WTC11 (cell line): ENCODE results near the gene LETM1.

ENCODE experiments used
- CDX4 ChIP-seq: fragments of 250-450 bp; sonication (Bioruptor Pico); IDR thresholded peaks from 2 replicates; pipeline ENCODE4 v1.9.0; 2021; ENCODE audit warnings: moderate library complexity, mild to moderate bottlenecking, inconsistent platforms, borderline replicate concordance
- CREM ChIP-seq: sonication (generic); formaldehyde crosslinking; IDR thresholded peaks from 2 replicates; pipeline ENCODE4 v1.8.1; 2022; ENCODE audit warnings: mild to moderate bottlenecking, missing genetic modification reagents, moderate library complexity
- ELF4 ChIP-seq: sonication (generic); formaldehyde crosslinking; IDR thresholded peaks from 2 replicates; pipeline ENCODE4 v1.8.1; 2022; ENCODE audit warnings: low read depth, mild to moderate bottlenecking, moderate library complexity, missing genetic modification reagents
- ETV6 ChIP-seq: sonication (generic); formaldehyde crosslinking; IDR thresholded peaks from 2 replicates; pipeline ENCODE4 v1.8.1; 2022; ENCODE audit warnings: mild to moderate bottlenecking, missing genetic modification reagents
- PREB ChIP-seq: sonication (generic); formaldehyde crosslinking; IDR thresholded peaks from 2 replicates; pipeline ENCODE4 v1.8.1; 2022; ENCODE audit warnings: mild to moderate bottlenecking, missing genetic modification reagents, moderate library complexity, borderline replicate concordance
- RELA ChIP-seq: sonication (generic); formaldehyde crosslinking; IDR thresholded peaks from 2 replicates; pipeline ENCODE4 v1.8.1; 2022; ENCODE audit warnings: missing genetic modification reagents, mild to moderate bottlenecking, borderline replicate concordance
- ZNF121 ChIP-seq: sonication (generic); formaldehyde crosslinking; IDR thresholded peaks from 2 replicates; pipeline ENCODE4 v1.8.0; 2023; ENCODE audit warnings: missing genetic modification reagents
- TF ChIP-seq, protein P1 (sequence below): fragments of 200-600 bp; IDR thresholded peaks from 2 replicates; pipeline ENCODE4 v1.8.0; 2022; ENCODE audit warnings: antibody characterized with exemption
- TF ChIP-seq, protein P2 (sequence below): sonication (generic); formaldehyde crosslinking; conservative IDR thresholded peaks from 2 replicates; pipeline ENCODE4 v1.8.1; 2022; ENCODE audit warnings: mild to moderate bottlenecking, missing genetic modification reagents
- TF ChIP-seq, protein P3 (sequence below): sonication (generic); formaldehyde crosslinking; IDR thresholded peaks from 2 replicates; pipeline ENCODE4 v1.8.0; 2022; ENCODE audit warnings: mild to moderate bottlenecking, missing genetic modification reagents
- TF ChIP-seq, protein P4 (sequence below): sonication (generic); formaldehyde crosslinking; IDR thresholded peaks from 2 replicates; pipeline ENCODE4 v1.8.1; 2023; ENCODE audit warnings: mild to moderate bottlenecking, missing genetic modification reagents
- TF ChIP-seq, protein P5 (sequence below): sonication (generic); formaldehyde crosslinking; IDR thresholded peaks from 2 replicates; pipeline ENCODE4 v1.8.0; 2023; ENCODE audit warnings: missing genetic modification reagents, mild to moderate bottlenecking, borderline replicate concordance

DNA sequence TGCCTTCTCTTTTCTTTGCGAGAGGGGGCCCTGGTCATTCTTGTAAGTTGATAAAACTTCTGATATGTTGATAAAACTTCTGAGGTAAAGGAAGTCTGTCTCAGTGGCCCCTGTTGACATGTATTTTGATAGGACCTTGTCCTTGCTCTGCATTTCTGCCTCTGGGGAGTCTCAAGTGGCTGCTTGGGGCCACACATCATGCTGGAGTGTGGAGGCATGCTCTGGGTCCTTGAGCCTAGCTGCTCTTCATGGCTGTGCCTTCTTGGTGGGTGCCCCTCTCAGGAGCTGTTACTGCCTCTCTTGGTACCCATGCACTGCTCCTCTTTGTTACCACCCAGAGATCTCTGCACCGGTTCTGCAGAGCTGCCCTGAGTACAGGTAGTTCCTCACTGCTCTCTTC lies 29.5 kb upstream of the LETM1 start:
- TF ChIP-seq, protein P1, sequence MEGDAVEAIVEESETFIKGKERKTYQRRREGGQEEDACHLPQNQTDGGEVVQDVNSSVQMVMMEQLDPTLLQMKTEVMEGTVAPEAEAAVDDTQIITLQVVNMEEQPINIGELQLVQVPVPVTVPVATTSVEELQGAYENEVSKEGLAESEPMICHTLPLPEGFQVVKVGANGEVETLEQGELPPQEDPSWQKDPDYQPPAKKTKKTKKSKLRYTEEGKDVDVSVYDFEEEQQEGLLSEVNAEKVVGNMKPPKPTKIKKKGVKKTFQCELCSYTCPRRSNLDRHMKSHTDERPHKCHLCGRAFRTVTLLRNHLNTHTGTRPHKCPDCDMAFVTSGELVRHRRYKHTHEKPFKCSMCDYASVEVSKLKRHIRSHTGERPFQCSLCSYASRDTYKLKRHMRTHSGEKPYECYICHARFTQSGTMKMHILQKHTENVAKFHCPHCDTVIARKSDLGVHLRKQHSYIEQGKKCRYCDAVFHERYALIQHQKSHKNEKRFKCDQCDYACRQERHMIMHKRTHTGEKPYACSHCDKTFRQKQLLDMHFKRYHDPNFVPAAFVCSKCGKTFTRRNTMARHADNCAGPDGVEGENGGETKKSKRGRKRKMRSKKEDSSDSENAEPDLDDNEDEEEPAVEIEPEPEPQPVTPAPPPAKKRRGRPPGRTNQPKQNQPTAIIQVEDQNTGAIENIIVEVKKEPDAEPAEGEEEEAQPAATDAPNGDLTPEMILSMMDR, result no peak
- TF ChIP-seq ELF4 (CRISPR knock-in tag), result no peak
- no peak for TF ChIP-seq CDX4 (CRISPR knock-in tag)
- TF ChIP-seq, protein P2, sequence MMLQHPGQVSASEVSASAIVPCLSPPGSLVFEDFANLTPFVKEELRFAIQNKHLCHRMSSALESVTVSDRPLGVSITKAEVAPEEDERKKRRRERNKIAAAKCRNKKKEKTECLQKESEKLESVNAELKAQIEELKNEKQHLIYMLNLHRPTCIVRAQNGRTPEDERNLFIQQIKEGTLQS (CRISPR knock-in tag), result no peak
- no peak for TF ChIP-seq CREM
- TF ChIP-seq ETV6 (CRISPR knock-in tag), result no peak
- TF ChIP-seq RELA (CRISPR knock-in tag), result no peak
- no peak for TF ChIP-seq PREB (CRISPR knock-in tag)
- TF ChIP-seq, protein P3, sequence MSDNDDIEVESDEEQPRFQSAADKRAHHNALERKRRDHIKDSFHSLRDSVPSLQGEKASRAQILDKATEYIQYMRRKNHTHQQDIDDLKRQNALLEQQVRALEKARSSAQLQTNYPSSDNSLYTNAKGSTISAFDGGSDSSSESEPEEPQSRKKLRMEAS (CRISPR knock-in tag), result no peak
- TF ChIP-seq, protein P4, sequence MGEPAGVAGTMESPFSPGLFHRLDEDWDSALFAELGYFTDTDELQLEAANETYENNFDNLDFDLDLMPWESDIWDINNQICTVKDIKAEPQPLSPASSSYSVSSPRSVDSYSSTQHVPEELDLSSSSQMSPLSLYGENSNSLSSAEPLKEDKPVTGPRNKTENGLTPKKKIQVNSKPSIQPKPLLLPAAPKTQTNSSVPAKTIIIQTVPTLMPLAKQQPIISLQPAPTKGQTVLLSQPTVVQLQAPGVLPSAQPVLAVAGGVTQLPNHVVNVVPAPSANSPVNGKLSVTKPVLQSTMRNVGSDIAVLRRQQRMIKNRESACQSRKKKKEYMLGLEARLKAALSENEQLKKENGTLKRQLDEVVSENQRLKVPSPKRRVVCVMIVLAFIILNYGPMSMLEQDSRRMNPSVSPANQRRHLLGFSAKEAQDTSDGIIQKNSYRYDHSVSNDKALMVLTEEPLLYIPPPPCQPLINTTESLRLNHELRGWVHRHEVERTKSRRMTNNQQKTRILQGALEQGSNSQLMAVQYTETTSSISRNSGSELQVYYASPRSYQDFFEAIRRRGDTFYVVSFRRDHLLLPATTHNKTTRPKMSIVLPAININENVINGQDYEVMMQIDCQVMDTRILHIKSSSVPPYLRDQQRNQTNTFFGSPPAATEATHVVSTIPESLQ (CRISPR knock-in tag), result no peak
- TF ChIP-seq, protein P5, sequence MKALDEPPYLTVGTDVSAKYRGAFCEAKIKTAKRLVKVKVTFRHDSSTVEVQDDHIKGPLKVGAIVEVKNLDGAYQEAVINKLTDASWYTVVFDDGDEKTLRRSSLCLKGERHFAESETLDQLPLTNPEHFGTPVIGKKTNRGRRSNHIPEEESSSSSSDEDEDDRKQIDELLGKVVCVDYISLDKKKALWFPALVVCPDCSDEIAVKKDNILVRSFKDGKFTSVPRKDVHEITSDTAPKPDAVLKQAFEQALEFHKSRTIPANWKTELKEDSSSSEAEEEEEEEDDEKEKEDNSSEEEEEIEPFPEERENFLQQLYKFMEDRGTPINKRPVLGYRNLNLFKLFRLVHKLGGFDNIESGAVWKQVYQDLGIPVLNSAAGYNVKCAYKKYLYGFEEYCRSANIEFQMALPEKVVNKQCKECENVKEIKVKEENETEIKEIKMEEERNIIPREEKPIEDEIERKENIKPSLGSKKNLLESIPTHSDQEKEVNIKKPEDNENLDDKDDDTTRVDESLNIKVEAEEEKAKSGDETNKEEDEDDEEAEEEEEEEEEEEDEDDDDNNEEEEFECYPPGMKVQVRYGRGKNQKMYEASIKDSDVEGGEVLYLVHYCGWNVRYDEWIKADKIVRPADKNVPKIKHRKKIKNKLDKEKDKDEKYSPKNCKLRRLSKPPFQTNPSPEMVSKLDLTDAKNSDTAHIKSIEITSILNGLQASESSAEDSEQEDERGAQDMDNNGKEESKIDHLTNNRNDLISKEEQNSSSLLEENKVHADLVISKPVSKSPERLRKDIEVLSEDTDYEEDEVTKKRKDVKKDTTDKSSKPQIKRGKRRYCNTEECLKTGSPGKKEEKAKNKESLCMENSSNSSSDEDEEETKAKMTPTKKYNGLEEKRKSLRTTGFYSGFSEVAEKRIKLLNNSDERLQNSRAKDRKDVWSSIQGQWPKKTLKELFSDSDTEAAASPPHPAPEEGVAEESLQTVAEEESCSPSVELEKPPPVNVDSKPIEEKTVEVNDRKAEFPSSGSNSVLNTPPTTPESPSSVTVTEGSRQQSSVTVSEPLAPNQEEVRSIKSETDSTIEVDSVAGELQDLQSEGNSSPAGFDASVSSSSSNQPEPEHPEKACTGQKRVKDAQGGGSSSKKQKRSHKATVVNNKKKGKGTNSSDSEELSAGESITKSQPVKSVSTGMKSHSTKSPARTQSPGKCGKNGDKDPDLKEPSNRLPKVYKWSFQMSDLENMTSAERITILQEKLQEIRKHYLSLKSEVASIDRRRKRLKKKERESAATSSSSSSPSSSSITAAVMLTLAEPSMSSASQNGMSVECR (CRISPR knock-in tag), result no peak
- no peak for TF ChIP-seq ZNF121 (CRISPR knock-in tag)
